ENCODE measurements around the gene TAF5L.
A peak's percentile ranks its signal among the peaks of the same experiment; 100 is the strongest.
"Not testable (repeated sequence)": the region's sequence is repeated elsewhere in the genome, so short reads cannot be mapped to it uniquely, and the experiment has no call there.

TAF5L gene

DNA sequence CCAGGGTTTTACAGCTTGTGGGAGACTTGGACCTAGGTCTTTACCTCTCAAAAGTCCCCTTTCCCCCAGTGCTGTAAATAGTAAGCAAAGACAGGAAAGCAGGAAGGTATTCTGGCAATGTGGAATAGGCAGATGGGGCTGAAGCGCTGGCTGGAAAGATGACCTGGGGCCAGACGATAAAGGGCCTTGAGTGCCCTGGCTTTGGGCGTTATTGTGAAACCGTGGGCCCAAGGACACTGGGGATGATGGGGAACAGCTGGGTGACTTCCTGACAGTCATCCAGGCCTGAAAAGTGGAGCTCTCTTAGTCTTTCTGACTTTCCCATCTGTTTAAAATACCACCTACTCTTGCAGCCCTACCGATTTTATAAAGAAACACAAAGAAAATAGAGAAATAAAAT is 16.5 kb upstream of the TAF5L start:
- no peak for DNase-seq

DNA sequence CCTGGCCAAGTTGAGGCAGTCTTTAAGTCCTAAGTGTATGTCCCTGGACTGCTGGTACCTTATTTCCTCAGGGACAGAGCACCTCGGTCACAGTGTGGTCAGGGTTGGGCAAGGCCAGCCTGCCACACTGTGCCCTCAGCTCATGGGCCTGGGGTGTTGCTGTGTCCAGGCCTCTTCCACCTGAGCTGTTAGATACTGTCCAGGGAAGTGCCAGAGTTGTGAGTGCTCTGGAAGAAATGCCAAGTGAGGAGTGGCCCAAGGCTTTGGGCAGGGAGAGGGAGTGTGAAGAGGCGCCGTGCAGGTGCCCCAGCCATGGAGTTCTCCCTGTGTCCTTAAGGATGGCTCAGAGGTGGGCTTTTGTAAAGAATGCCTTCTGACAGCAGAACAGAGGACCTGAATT is 15.4 kb upstream of the TAF5L start:
- DNase-seq = no peak

GRCh38 chr1:229640455-229640854 is 14.5 kb upstream of the TAF5L start:
- DNase-seq = no peak

- DNase-seq = no peak
These were observed 11.8 kb upstream of the TAF5L start for GRCh38 chr1:229637746-229638145.

DNA sequence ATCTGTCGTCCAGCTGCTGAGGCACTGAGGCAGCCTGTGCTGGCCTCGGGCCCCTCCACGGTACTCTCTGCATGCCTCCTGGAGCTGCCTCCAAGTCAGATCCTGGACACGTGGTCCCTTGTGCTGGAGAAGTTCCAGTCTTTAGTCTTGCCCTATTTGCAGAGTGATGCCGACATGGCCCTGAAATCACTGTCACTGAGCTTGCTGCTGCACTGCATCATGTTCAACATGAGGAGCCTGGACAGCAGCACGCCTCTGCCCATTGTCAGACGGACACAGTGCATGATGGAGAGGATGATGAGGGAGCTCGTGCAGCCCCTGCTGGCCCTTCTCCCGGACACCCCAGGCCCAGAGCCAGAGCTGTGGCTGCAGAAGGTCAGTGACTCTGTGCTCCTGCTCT is 10.1 kb upstream of the TAF5L start:
- DNase-seq = no peak

DNA sequence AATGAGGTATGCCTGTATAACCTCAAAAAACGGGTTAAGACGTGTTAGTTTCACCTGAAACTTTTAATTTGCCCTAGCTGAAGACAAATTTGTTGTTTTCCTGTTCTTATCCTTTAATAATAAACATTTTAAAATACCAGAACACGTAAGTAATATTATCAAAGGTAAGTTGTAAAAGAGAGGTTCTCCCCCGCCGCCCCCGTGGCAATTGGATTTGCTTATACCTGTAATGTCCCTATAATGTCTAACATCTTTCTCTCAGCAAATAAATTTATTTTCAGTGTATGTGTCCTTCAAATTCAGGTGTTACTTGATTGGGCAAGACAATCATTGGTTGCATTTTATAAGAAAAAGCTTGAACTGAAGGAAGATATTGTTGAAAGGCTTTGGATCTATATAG is 6.0 kb upstream of the TAF5L start:
- no peak for DNase-seq

- DNase-seq = no peak
These were observed 5.2 kb upstream of the TAF5L start for GRCh38 chr1:229631148-229631547.

DNA sequence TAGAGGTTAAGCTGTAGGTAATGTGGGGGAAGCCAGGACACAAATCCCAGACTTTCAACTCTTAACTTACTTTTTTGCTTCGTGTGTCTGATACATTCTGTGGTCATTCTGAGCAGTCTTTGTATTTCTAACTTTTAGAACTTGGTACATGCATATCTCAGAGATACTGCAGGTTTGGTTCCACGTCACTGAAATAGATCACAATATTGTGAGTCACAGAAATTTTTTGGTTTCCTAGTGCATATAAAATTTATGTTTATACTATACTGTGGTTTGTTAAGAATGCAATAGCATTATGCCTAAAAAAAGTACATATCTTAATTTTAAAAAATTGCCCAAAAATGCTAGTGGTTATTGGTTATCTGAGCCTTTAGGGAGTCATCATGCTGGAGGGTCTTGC is 3.3 kb upstream of the TAF5L start:
- DNase-seq = no peak

GRCh38 chr1:229627003-229627402 is 1.1 kb upstream of the TAF5L start:
- no peak for DNase-seq

- DNase-seq = peak in 4 of 5 donors; percentile 25 to 51 (median 32)
These were observed 629 bp downstream of the TAF5L start for GRCh38 chr1:229625071-229625914.

DNA sequence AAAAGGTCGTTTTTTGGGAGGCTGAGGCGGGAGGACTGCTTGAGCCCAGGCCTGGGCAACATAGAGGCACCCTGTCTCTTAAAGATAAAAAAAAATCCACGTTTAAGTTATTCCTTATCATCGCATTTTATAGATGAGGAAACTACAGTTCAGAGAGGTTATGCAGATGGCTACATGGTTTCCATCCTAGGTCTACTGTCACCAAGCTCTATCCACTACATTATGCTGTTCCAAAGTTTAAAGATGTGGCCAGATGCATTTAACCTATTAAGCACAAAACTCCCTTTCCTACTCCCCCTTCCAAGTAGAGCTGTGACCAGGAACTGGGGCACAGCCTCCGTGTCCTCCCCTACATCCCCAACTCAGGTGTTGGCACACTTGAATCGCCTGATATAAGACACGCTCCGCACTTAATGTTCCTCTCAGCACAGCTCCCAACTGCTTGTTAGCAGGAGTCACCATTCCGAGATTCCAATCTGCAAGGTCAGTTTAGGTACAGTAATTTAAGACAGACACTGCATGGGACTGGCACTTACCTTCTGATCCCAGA is 1.3 kb downstream of the TAF5L start:
- no peak for DNase-seq

GRCh38 chr1:229623838-229624237 is 2.1 kb downstream of the TAF5L start:
- DNase-seq = no peak

GRCh38 chr1:229623225-229623624 is 2.7 kb downstream of the TAF5L start:
- DNase-seq = no peak

DNA sequence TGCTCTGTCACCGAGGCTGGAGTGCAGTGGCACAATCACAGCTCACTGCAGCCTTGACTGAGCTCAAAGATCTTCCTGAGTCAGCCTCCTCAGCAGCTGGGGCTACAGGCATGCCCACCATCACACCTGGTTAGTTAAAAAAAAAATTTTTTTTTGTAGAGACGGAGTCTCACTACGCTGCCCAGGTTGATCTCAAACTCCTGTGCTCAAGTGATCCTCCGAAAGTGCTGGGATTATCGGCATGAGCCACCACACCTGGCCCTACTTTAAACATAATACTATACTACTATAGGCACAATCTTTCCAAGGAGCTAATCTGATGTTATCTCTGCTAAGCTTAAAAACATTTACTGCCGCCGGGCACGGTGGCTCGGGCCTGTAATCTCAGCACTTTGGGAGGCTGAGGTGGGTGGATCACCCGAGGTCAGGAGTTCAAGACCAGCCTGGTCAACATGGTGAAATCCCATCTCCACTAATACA is 3.2 kb downstream of the TAF5L start:
- not testable (repeated sequence) for DNase-seq

- DNase-seq = no peak
These were observed 4.3 kb downstream of the TAF5L start for GRCh38 chr1:229621663-229622062.

DNA sequence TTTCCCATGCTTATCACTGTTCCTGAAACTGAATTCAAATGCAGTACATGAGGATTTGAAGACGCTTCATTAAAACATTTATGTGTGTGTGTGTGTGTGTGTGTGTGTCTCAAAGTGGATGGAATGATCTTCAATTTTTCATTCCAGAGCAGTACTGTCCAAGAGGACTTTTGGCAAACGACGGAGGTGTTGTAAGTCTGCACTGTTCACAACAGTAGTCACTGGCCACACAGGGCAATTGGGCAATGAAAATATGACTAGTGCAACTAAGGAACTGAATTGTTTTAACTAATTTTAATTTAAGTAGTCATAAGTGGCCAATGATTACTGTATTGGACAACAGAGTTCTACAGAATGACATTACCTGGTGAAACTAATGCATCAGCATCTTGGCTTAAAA is 5.0 kb downstream of the TAF5L start:
- DNase-seq = no peak

DNA sequence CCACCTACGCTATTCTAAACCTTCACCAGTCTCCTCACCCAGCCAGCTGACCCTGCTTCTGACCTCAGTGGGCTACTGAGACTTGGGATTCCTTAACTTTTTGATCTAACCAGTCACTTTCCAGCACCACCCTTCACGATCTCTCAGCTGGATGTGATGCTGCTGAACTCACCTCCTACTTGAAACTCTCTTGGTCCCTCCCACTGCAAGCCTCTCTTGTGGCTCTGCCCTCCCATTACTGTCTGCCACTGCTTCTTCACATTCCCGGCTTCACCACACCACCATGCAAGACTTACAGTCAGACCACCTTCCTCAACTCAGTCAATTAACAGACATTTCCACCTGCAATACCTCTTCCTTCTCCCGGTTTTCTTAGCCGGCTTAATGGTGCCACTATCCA is 6.3 kb downstream of the TAF5L start:
- no peak for DNase-seq

DNA sequence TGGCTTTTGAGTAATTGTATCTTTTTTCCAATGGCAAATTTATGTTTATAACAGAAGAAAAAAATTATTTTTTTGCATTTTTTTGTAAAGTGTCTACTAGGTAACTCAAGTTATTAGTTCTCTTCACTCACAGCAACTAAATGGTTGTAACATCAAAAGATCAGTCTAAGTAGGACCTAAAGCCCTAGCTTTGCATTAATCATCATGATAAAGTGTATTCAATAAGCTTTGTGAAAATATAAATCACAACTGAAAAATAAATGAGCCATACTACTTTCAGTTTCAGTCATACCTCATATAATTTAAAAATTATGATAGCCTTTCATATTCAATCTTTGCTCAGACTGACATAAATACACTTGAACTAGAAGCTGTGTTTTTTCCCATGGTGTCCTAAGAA is 6.9 kb downstream of the TAF5L start:
- DNase-seq = no peak

GRCh38 chr1:229617351-229618100 is 8.4 kb downstream of the TAF5L start:
- DNase-seq = no peak

DNA sequence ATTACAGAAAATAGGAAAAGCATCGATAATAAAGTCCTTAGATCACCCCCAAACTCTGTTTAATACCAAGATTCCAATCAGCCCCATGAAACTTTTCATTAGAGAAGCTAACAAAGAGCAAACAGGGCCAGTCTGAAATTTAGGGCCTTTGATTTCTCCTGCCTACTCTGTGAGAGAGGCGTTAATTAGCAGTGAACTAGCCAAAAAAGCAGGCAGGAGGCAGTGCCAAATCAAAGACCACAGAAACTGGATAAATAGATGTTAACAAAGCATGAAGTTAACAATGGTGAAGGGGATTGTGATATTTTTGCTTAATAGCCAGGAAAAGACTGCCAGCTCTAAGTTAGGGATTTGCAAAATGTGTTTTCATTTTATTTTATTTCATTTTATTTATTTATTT is 11.2 kb downstream of the TAF5L start:
- no peak for DNase-seq

DNA sequence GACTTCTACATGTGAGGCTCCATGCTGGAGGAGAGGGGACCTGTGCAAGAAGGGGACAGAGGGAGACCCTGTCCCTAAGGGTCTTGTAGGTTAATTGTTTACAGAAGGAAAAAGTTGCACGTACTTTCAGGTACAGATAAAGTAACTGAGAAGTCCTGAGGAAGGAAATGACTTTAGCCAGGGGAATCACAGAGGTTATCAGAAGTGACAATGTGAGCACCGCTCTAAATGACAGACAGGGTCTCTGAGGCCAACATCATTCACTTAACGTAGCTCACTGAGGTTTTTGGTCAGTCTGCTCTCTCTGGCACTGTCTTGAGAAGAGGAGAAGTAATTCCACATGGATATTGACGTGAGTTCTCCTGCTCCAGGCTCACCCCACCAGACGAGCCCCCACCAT is 12.0 kb downstream of the TAF5L start:
- DNase-seq = no peak

DNA sequence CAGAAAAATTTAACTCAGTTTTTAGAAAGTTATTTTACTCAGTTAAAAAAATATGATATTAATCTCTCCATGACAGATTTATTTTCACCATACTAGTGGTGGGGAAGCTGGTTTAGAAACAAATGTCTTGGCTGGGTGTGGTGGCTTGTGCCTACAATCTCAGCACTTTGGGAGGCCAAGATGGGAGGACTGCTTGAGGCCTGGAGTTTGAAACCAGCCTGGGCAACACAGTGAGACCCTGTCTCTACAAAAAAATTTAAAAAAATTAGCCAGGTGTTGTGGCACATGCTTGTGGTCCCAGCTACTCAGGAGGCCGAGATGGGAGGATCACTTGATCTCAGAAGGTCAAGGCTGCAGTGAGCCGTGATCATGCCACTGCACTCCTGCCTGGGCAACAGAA is 17.3 kb downstream of the TAF5L start:
- DNase-seq = no peak

DNA sequence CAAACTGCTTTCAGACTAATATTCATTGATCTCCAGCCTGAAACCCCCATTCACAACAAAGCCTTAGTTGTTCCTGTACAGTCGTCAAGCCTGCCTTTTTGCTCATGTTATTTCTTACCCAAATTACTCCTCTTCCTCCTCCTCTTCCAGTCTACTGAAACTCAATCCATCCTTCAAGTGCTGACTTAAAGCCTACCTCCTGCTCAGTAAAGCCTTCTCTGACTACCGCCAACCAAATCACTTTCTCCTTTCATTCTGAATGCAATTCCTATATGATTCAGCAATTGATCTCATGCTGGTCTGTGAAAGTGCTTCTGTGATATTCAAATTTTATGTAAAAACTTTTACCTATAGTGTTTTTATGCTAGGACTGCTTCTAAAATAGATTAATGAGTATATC is 18.6 kb downstream of the TAF5L start:
- DNase-seq = no peak
